Upper lobe of left lung (tissue), 6 donors: ENCODE results near the gene TOMM22. TPM values are rescaled to one million over a fixed set of nuclear protein-coding genes. Genes with fewer than 3 reads are reported as not detected.

ENCODE experiments used
- ATAC-seq, 2 donors: fragments of 200-7000 bp; cut with Tn5 transposase; one replicate each; pipeline ENCODE4 v1.9.1; 2022; ENCODE audit warnings: mild to moderate bottlenecking in 2 of 2, moderate library complexity in 2 of 2; ENCODE audit not compliant: low FRiP score in 2 of 2
- DNase-seq, 2 donors: peaks; one replicate each; pipeline ENCODE4 v3.0.0-alpha.2; 2019 to 2020
- H3K27ac ChIP-seq, 4 donors: fragments of 200-600 bp; sonication (generic); one replicate each; pipeline ENCODE4 v1.5.1; 2016 to 2019
- H3K27me3 ChIP-seq, 4 donors: fragments of 200-600 bp; sonication (generic); one replicate each; pipeline ENCODE4 v1.5.1; 2017 to 2019
- H3K36me3 ChIP-seq, 4 donors: fragments of 200-600 bp; sonication (generic); one replicate each; pipeline ENCODE4 v1.5.1; 2016 to 2019
- H3K4me1 ChIP-seq, 4 donors: fragments of 200-600 bp; sonication (generic); one replicate each; pipeline ENCODE4 v1.5.1; 2018 to 2019
- H3K4me3 ChIP-seq, 4 donors: fragments of 200-600 bp; sonication (generic); one replicate each; pipeline ENCODE4 v1.5.1; 2017 to 2019; ENCODE audit warnings: mild to moderate bottlenecking in 2 of 4, moderate library complexity in 1 of 4
- H3K9me3 ChIP-seq, 4 donors: fragments of 200-600 bp; sonication (generic); one replicate each; pipeline ENCODE4 v1.5.1; 2018 to 2019
- EP300 ChIP-seq, 4 donors: sonication (generic); formaldehyde crosslinking; IDR thresholded peaks; one replicate each; pipeline ENCODE4 v1.5.1; 2017; ENCODE audit warnings: antibody characterized with exemption in 4 of 4, control low read depth in 2 of 4
- POLR2A ChIP-seq, 4 donors: fragments of 450-650 bp; IDR thresholded peaks; one replicate each; pipeline ENCODE4 v1.5.1; 2016 to 2017; ENCODE audit warnings: antibody characterized with exemption in 4 of 4, mild to moderate bottlenecking in 2 of 4
- POLR2AphosphoS5 ChIP-seq, 2 donors: sonication (generic); formaldehyde crosslinking; IDR thresholded peaks; one replicate each; pipeline ENCODE4 v1.5.1; 2017; ENCODE audit warnings: antibody characterized with exemption in 2 of 2
- WGBS, 2 donors: methylation state at CpG; one replicate each; pipeline ENCODE4 v1.1.5; 2017 to 2018; 5-methylcytosine and 5-hydroxymethylcytosine counted together
- total RNA-seq, 6 donors: library from RNA; depleted of rRNA in 4 of 6; stranded (reverse); fragments of >200 nt in 4 of 6; gene quantifications; one replicate each; pipeline versions ENCODE4 v1.1.0 to v1.2.1, GENCODE V29; 2016 to 2021
- TF ChIP-seq, protein P1 (sequence below), 6 experiments: fragments of 450-650 bp in 4 of 6; fragments of 200-600 bp in 2 of 6; sonication (generic) in 2 of 6; IDR thresholded peaks; one replicate each; pipeline ENCODE4 v1.5.1; 2016 to 2019; ENCODE audit warnings: antibody characterized with exemption in 6 of 6
- donor health status: DM: no; HTN: no; CAD: no; lungs with moderate emphysema.
- donor health status: DM: no; HTN: yes; CAD: no; lungs with severe emphysema.

Gene TOMM22
- total RNA-seq, 6 donors from 2014 or later: 9.4 to 60.3 (median 24.1) TPM

- H3K4me1 ChIP-seq: peaks cover 7 to 23% (median 17%) of the 10 kb centered on the region in 4 donors
- no peak overlapping the region for H3K4me3 ChIP-seq
- TF ChIP-seq EP300 (IDR thresholded peaks at IDR 0.05) (no peak), POLR2A (IDR thresholded peaks at IDR 0.05) (no peak), POLR2AphosphoS5 (IDR thresholded peaks at IDR 0.05) (no peak)
- TF ChIP-seq, protein P1, sequence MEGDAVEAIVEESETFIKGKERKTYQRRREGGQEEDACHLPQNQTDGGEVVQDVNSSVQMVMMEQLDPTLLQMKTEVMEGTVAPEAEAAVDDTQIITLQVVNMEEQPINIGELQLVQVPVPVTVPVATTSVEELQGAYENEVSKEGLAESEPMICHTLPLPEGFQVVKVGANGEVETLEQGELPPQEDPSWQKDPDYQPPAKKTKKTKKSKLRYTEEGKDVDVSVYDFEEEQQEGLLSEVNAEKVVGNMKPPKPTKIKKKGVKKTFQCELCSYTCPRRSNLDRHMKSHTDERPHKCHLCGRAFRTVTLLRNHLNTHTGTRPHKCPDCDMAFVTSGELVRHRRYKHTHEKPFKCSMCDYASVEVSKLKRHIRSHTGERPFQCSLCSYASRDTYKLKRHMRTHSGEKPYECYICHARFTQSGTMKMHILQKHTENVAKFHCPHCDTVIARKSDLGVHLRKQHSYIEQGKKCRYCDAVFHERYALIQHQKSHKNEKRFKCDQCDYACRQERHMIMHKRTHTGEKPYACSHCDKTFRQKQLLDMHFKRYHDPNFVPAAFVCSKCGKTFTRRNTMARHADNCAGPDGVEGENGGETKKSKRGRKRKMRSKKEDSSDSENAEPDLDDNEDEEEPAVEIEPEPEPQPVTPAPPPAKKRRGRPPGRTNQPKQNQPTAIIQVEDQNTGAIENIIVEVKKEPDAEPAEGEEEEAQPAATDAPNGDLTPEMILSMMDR (IDR thresholded peaks at IDR 0.05): no peak
- H3K9me3 ChIP-seq: no peaks in the 10 kb centered on the region
- peaks cover 45 to 100% (median 80%) of the 10 kb centered on the region in 4 donors for H3K36me3 ChIP-seq
- H3K27ac ChIP-seq: no peak overlapping the region
- WGBS, 2 donors: 93 to 99% methylated on average over 6 of the region's 6 CpGs
- DNase-seq (no peak), ATAC-seq (no peak)
- no peaks in the 10 kb centered on the region for H3K27me3 ChIP-seq
These were observed 48.2 kb downstream of the TOMM22 start for GRCh38 chr22:38729946-38730345.

DNA sequence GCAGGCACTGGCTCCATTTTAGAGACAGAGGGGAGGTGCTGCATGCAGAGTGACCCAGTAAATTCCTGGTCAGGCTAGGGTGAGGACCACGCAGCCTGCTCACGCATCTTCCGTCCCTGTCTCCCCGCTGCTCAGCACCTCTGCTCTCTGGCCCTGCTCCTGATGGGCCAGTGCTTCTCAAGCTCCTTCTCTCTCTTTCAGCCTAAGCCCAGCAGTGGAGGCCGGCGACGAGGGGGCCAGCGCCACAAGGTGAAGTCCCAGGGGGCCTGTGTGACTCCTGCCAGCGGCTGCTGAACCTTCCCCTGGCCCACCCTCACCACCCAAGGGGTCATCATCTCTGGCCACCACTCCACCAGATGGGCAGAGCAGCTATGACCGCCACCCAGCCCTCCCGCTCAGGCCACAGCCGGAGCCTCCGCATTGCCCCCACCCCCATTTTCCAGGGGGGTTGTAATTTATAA is 48.7 kb downstream of the TOMM22 start:
- H3K4me1 ChIP-seq: peaks cover 10 to 24% (median 18%) of the 10 kb centered on the region in 4 donors
- H3K27me3 ChIP-seq: no peaks in the 10 kb centered on the region
- no peak overlapping the region for H3K27ac ChIP-seq
- DNase-seq: peak in 1 of 2 donors; percentile 75
- H3K36me3 ChIP-seq: peaks cover 40 to 100% (median 79%) of the 10 kb centered on the region in 4 donors
- H3K4me3 ChIP-seq: no peak overlapping the region
- H3K9me3 ChIP-seq: no peaks in the 10 kb centered on the region
- ATAC-seq: no peak
- WGBS, 2 donors: 92 to 96% methylated on average over 10 to 13 of the region's 13 CpGs
- TF ChIP-seq EP300 (IDR thresholded peaks at IDR 0.05) (no peak), POLR2A (IDR thresholded peaks at IDR 0.05) (no peak), POLR2AphosphoS5 (IDR thresholded peaks at IDR 0.05) (no peak)
- TF ChIP-seq, protein P1 (IDR thresholded peaks at IDR 0.05): no peak

DNA sequence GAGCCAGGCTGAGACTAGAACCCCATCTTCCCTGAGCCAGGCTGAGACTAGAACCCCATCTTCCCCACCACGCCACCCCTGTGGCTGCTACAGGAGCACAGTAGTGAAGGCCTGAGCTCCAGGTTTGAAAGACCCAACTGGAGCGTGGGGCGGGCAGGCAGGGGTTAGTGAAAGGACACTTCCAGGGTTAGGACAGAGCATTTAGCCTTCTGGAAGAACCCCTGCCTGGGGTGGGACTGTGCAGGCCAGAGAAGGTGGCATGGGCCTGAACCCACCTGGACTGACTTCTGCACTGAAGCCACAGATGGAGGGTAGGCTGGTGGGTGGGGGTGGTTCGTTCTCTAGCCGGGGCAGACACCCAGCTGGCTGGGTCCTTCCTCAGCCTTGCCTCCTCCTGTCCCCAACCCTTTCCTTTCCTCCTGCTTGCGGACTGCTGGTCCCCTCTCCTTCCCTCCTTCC is 50.0 kb downstream of the TOMM22 start:
- Histone ChIP-seq H3K9me3 (no peaks in the 10 kb centered on the region), H3K27ac (peak overlapping the region in 2 of 4 donors; percentile 15 to 50), H3K4me3 (no peak overlapping the region), H3K36me3 (peaks cover 31 to 100% (median 79%) of the 10 kb centered on the region in 4 donors), H3K27me3 (no peaks in the 10 kb centered on the region), H3K4me1 (peaks cover 15 to 31% (median 22%) of the 10 kb centered on the region in 4 donors)
- ATAC-seq (no peak), DNase-seq (no peak)
- TF ChIP-seq POLR2A (IDR thresholded peaks at IDR 0.05) (peak in 1 of 4 donors; percentile 4), EP300 (IDR thresholded peaks at IDR 0.05) (no peak)
- TF ChIP-seq, protein P1 (IDR thresholded peaks at IDR 0.05): no peak
- 91 to 100% methylated on average over 4 to 6 of the region's 6 CpGs for WGBS, 2 donors

DNA sequence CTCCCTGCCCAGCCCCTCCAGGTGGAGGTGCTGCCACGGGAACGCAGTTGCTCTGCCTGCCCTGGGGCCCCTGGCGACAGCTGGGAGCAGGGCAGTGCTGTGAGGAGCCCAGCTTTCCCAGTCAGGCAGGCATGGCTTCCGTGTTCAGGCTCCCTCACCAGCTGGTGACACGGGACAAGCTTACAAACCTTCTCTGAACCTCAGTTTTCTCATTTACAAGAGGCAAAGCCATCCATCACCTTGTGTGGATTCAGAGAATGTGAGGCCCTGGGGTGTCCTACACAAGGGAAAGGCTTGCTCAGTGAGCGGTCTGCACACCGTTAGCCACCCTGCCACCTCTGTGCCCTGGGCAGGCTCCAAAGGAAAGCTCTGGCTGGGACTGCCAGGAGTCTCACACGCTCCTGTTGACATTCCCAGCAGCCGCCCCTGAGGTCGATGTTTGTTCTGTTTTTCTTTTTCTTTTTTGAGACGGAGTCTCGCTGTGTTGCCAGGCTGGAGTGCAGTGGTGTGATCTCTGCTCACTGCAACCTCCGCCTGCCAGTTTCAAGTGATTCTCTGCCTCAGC is 50.6 kb downstream of the TOMM22 start:
- TF ChIP-seq POLR2AphosphoS5 (IDR thresholded peaks at IDR 0.05): no peak
- TF ChIP-seq EP300 (IDR thresholded peaks at IDR 0.05): no peak
- TF ChIP-seq, protein P1 (IDR thresholded peaks at IDR 0.05): no peak
- no peak for TF ChIP-seq POLR2A (IDR thresholded peaks at IDR 0.05)
- Histone ChIP-seq H3K27me3 (no peaks in the 10 kb centered on the region), H3K9me3 (no peaks in the 10 kb centered on the region), H3K4me1 (peaks cover 15 to 31% (median 22%) of the 10 kb centered on the region in 4 donors), H3K36me3 (peaks cover 26 to 100% (median 79%) of the 10 kb centered on the region in 4 donors), H3K4me3 (no peak overlapping the region), H3K27ac (peak overlapping the region in 3 of 4 donors; percentile 15 to 65 (median 50))
- DNase-seq (peak in 1 of 2 donors; percentile 49), ATAC-seq (no peak)
- WGBS, 2 donors: 78 to 87% methylated on average over 10 to 13 of the region's 13 CpGs
